Breast epithelium (tissue), 3 donors: Measurements from ENCODE around the gene SBNO1.

ENCODE experiments used
- POLR2A ChIP-seq: fragments of 450-650 bp; IDR thresholded peaks from one replicate; pipeline ENCODE4 v1.6.1; 2016; ENCODE audit warnings: antibody characterized with exemption, mild to moderate bottlenecking, moderate library complexity
- POLR2AphosphoS5 ChIP-seq, 3 donors: sonication (generic); formaldehyde crosslinking; IDR thresholded peaks; one replicate each; pipeline ENCODE4 v1.6.1; 2017; ENCODE audit warnings: antibody characterized with exemption in 3 of 3
- TF ChIP-seq, protein P1 (sequence below), 3 donors: fragments of 450-650 bp; IDR thresholded peaks; one replicate each; pipeline ENCODE4 v1.5.1; 2016 to 2017; ENCODE audit warnings: antibody characterized with exemption in 3 of 3, mild to moderate bottlenecking in 3 of 3, moderate library complexity in 3 of 3

GRCh38 chr12:123264642-123265041 is 100.0 kb downstream of the SBNO1 start:
- TF ChIP-seq POLR2A (no peak), POLR2AphosphoS5 (IDR thresholded peaks at IDR 0.05) (no peak)
- TF ChIP-seq, protein P1, sequence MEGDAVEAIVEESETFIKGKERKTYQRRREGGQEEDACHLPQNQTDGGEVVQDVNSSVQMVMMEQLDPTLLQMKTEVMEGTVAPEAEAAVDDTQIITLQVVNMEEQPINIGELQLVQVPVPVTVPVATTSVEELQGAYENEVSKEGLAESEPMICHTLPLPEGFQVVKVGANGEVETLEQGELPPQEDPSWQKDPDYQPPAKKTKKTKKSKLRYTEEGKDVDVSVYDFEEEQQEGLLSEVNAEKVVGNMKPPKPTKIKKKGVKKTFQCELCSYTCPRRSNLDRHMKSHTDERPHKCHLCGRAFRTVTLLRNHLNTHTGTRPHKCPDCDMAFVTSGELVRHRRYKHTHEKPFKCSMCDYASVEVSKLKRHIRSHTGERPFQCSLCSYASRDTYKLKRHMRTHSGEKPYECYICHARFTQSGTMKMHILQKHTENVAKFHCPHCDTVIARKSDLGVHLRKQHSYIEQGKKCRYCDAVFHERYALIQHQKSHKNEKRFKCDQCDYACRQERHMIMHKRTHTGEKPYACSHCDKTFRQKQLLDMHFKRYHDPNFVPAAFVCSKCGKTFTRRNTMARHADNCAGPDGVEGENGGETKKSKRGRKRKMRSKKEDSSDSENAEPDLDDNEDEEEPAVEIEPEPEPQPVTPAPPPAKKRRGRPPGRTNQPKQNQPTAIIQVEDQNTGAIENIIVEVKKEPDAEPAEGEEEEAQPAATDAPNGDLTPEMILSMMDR (IDR thresholded peaks at IDR 0.05), result no peak
